ENCODE results near the gene PPP3R2. TPM values are rescaled to one million over a fixed set of nuclear protein-coding genes. Genes with fewer than 3 reads are reported as not detected.

Gene PPP3R2
- polyA plus RNA-seq, 1 donor (not counting 4 experiments of a cell fraction or from before 2014, with no cell fraction given) = not detected

GRCh38 chr9:101605547-101605946 is 10.8 kb upstream of the PPP3R2 start:
- Histone ChIP-seq H3K9me3 (ENCODE audit: control insufficient read depth, low read depth, low read length) (no peaks in the 10 kb centered on the region), H3K4me1 (ENCODE audit: control insufficient read depth, extremely low read depth, insufficient read depth, low read length) (no peaks in the 10 kb centered on the region), H3K27me3 (ENCODE audit: control insufficient read depth, extremely low read depth, insufficient read depth, low read length) (no peaks in the 10 kb centered on the region), H3K9me1 (ENCODE audit: control insufficient read depth, extremely low read depth, insufficient read depth, low read length) (no peaks in the 10 kb centered on the region), H2AFZ (ENCODE audit: control insufficient read depth, low read length) (no peak overlapping the region), H4K20me1 (ENCODE audit: control insufficient read depth, extremely low read depth, insufficient read depth, low read length) (no peaks in the 10 kb centered on the region), H3K4me2 (ENCODE audit: control insufficient read depth, extremely low read depth, insufficient read depth, low read depth, low read length) (no peak overlapping the region), H3K79me2 (ENCODE audit: control insufficient read depth, insufficient read depth, low read length) (no peaks in the 10 kb centered on the region), H3K9ac (ENCODE audit: control insufficient read depth, extremely low read depth, insufficient read depth, low read length) (no peak overlapping the region), H3K36me3 (ENCODE audit: control insufficient read depth in 2 of 2, extremely low read depth in 1 of 2, insufficient read depth in 2 of 2, low read length in 2 of 2) (no peaks in the 10 kb centered on the region), H3K4me3 (ENCODE audit: control insufficient read depth in 2 of 3, extremely low read depth in 1 of 3, insufficient read depth in 2 of 3, low read depth in 1 of 3, low read length in 3 of 3) (no peak overlapping the region), H3K27ac (ENCODE audit: control insufficient read depth, insufficient read depth, low read length) (no peak overlapping the region)
- DNase-seq (ENCODE audit: low read depth, low spot score) = no peak
- TF ChIP-seq CTCF (optimal IDR thresholded peaks at IDR 0.05 in 1 of 3, IDR thresholded peaks at IDR 0.05 in 1 of 3, conservative IDR thresholded peaks at IDR 0.05 in 1 of 3; ENCODE audit: extremely low read depth in 1 of 3, insufficient read depth in 2 of 3, low read length in 3 of 3) = no peak
- no peak for TF ChIP-seq EZH2 (IDR thresholded peaks at IDR 0.05; ENCODE audit: low read length)
- FAIRE-seq = no peak
- dilution Hi-C loops (cut with MboI; ENCODE audit: extremely low pct_ligation_motif_present, low sequenced_read_pairs) = no loop called here

DNA sequence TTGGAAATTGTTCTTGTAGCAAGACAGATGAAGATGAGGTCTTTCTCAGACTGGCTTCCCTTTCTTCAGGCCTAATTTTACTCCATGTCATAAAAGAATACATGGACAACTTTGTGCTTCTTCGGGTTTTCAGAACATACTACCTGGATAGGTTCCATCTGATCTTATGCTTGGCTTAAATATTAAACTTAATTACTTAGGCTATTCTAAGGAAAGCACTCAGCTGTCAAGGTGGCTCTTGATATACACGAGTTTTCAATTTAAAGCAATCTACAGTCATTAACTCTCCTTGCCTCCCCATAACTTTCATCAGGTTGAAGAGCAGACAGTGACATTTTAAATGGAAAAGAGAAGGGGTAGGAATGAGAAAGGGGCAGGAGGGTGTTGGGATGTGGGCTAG is 9.5 kb upstream of the PPP3R2 start:
- Histone ChIP-seq H3K9me1 (ENCODE audit: control insufficient read depth, extremely low read depth, insufficient read depth, low read length) (no peaks in the 10 kb centered on the region), H3K27me3 (ENCODE audit: control insufficient read depth, extremely low read depth, insufficient read depth, low read length) (no peaks in the 10 kb centered on the region), H3K79me2 (ENCODE audit: control insufficient read depth, insufficient read depth, low read length) (no peaks in the 10 kb centered on the region), H2AFZ (ENCODE audit: control insufficient read depth, low read length) (no peak overlapping the region), H4K20me1 (ENCODE audit: control insufficient read depth, extremely low read depth, insufficient read depth, low read length) (no peaks in the 10 kb centered on the region), H3K4me2 (ENCODE audit: control insufficient read depth, extremely low read depth, insufficient read depth, low read depth, low read length) (no peak overlapping the region), H3K4me1 (ENCODE audit: control insufficient read depth, extremely low read depth, insufficient read depth, low read length) (no peaks in the 10 kb centered on the region), H3K9me3 (ENCODE audit: control insufficient read depth, low read depth, low read length) (no peaks in the 10 kb centered on the region), H3K27ac (ENCODE audit: control insufficient read depth, insufficient read depth, low read length) (no peak overlapping the region), H3K9ac (ENCODE audit: control insufficient read depth, extremely low read depth, insufficient read depth, low read length) (no peak overlapping the region), H3K36me3 (ENCODE audit: control insufficient read depth in 2 of 2, extremely low read depth in 1 of 2, insufficient read depth in 2 of 2, low read length in 2 of 2) (no peaks in the 10 kb centered on the region), H3K4me3 (ENCODE audit: control insufficient read depth in 2 of 3, extremely low read depth in 1 of 3, insufficient read depth in 2 of 3, low read depth in 1 of 3, low read length in 3 of 3) (no peak overlapping the region)
- dilution Hi-C loops (cut with MboI; ENCODE audit: extremely low pct_ligation_motif_present, low sequenced_read_pairs) = no loop called here
- TF ChIP-seq EZH2 (IDR thresholded peaks at IDR 0.05; ENCODE audit: low read length) = no peak
- FAIRE-seq = no peak
- DNase-seq (ENCODE audit: low read depth, low spot score) = no peak
